Inflammatory macrophage treated with lipopolysaccharide for 4 hours (primary cell): ENCODE measurements around the gene HBP1.
A peak's percentile ranks its signal among the peaks of the same experiment; 100 is the strongest.
"Not testable (repeated sequence)": the region's sequence is repeated elsewhere in the genome, so short reads cannot be mapped to it uniquely, and the experiment has no call there.

Experiments
- DNase-seq: peaks from one replicate; pipeline ENCODE4 v3.0.0-alpha.2; 2020

Gene HBP1, protein sequence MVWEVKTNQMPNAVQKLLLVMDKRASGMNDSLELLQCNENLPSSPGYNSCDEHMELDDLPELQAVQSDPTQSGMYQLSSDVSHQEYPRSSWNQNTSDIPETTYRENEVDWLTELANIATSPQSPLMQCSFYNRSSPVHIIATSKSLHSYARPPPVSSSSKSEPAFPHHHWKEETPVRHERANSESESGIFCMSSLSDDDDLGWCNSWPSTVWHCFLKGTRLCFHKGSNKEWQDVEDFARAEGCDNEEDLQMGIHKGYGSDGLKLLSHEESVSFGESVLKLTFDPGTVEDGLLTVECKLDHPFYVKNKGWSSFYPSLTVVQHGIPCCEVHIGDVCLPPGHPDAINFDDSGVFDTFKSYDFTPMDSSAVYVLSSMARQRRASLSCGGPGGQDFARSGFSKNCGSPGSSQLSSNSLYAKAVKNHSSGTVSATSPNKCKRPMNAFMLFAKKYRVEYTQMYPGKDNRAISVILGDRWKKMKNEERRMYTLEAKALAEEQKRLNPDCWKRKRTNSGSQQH

DNA sequence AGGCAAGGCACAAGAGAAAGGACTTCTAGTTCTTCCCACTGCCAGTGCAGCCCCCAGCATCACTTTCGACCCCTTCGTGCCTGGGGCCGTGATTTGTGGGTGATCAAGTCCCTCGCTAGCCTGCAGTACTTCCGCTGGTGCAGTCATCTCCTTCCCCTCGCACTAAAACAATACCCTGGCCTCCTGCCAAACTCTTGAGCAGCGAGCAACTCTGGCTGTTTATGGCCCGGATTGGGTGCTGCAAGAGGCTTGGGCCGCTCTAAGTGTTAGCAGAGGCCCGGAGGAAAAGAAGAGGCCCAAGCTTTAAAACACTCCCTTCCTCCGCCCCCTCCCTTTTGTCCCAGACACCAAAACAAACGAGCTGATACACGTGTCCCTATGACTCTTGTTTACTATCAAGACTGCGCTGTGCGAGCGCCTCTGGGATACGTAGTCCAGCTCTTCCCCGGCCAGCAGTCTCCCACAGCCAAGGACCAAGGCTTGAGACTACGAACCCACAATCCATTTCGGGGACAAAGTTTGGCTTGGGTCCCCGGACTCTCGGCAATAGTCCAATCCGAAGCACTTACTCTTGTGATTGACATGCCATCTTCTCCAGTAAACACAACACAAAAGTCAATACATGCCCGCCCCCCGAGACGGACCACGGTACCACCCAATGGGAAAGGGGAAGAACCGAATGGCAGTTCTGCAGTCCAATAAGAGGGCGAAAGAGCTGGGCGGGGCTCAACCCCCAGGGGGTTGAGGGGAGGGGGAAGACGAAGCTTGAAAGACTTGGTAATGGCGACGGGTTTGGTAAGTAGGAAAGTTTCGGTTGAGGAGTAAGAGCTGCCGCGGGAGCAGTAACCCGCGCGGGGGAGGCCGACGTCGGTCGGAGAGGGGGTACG lies at the start of gene HBP1:
HBP1 (plus strand) TSS at position 771 of the 887 bp plus-strand sequence. CDS start 10,891 bp downstream, outside the sequence.
- peak; percentile 100 for DNase-seq

DNA sequence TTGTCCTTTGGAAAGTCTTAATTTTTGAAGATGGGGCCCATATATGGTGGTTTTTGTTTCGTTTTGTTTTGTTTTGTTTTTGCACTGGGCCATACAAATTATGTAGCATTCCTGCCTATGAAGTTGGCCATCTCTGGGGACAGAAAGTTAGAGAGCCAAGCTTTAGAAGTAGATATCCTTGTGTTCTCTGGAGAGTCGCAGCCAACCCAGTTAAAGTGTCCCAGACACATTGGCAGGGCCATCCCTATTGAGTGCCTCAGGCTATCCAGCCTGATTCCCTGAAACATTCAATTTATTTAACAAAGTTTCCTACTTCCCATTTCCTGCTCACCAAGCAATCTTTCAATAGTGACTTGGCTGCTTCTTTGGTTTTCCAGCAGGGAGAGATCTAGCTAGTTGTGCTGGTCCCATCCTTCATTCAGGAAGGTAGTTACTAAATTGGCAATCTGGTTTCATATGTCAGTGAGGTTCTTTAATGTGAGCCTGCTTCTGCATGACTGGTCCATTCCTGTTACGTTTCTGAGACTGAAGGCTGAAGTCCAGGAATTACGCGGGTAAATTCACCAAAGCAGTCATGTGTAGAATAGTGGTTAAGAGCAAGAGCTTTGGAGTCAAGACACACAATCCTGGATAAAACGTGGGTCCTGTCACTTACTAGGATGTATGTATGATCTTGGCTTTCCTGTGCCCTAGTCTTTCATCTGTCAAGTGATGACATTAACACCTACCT lies 49.3 kb upstream of the HBP1 start:
- no peak for DNase-seq

GRCh38 chr7:107122486-107122911 lies 46.3 kb upstream of the HBP1 start:
- DNase-seq: no peak

DNA sequence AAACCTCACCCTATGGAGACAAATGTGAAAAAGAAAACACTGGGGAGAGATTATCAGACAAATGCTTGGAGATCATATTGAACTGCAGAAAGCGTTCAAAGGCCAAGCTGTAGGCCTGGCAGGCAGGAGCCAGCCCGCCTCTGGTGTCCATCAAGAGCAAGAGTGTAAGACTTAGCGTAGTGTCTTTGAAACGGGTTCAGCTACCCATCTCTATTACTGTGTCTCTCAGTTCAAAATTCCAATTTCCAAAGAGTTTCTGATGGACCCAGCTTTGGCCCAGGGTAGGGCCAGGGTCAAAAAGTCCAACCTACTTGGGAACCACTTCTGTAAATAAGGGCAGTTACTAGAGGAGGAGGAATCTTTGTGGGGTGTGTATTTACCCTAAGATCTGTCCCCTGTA lies 45.4 kb upstream of the HBP1 start:
- no peak for DNase-seq

- no peak for DNase-seq
These were observed 43.3 kb upstream of the HBP1 start for GRCh38 chr7:107125475-107125874.

- no peak for DNase-seq
These were observed 40.6 kb upstream of the HBP1 start for GRCh38 chr7:107128217-107128616.

DNA sequence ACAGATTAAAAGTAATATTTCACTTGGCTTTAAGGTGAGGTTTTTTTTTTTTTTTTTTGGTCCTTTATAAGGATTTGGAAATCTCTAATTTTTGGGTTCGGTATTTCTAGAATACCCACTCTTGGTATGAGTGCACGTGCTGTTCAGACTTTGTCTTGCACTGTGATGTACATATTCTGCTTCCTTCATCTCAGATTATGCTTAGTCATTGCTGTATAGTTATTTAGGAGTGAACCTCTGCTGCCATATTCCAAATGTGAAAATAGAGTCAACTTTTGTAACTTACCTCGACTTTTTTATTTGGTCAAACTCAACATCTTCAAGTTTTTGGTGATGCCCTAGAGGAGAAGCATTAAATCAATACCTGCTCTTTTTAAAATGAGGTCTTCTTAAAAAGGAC lies 40.1 kb upstream of the HBP1 start:
- DNase-seq: no peak

- DNase-seq: no peak
These were observed 38.1 kb upstream of the HBP1 start for GRCh38 chr7:107130487-107131220.

GRCh38 chr7:107133396-107133795 lies 35.4 kb upstream of the HBP1 start:
- no peak for DNase-seq

GRCh38 chr7:107138696-107139420 lies 29.9 kb upstream of the HBP1 start:
- DNase-seq: no peak

- not testable (repeated sequence) for DNase-seq
These were observed 24.9 kb upstream of the HBP1 start for GRCh38 chr7:107143875-107144274.

DNA sequence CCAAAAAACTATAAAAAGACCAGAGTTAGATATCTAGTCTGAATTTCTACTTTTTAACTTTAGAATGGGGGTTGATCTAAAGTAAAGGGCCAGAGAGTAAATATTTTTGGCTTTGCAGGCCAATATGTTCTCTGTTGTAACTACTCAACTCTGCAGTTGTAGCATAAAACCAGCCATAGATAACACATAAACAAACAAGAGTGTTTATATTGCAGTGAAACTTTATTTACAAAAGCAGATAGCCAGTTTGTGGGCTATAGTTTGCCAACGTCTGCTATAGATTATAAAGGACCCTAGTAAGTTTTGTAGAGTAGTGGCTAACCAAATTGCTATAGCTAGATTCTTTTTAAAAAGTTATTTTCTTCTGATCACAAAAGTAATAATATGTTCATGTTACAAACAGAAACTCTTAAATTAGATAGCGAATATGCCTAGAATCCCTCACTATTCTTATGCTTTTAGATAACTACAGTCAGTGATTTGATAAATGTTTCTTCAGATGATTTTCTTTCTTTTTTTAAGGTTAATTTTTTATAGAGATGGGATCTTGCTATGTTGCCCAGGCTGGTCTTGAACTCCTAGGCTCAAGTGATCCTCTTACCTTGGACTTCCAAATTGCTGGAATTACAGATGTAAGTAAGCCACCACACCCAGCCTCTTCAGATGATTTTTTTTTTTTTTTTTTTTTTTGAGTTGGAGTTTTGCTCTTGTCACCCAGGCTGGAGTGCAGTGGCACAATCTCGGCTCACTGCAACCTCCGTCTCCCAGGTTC lies 23.6 kb upstream of the HBP1 start:
- no peak for DNase-seq

- DNase-seq: peak; percentile 49
These were observed 21.1 kb upstream of the HBP1 start for GRCh38 chr7:107147464-107148393.

GRCh38 chr7:107148721-107149120 lies 20.1 kb upstream of the HBP1 start:
- no peak for DNase-seq

DNA sequence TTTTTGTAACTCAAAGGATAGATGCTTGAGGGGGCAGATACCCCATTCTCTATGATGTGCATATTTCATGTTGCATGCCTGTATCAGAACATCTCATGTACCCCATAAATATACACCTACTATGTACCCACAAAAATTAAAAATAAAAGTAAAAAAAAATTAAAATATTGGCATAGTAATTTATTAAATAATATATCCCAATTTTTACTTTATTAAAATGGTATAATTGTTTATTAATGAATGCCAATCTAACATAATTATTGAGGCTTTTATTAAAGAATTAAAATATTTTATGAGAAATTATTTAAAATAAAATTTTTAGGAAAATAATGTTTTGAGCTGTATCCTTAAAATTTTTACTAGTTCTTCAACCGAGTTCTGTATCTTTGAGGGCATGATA lies 18.9 kb upstream of the HBP1 start:
- DNase-seq: no peak

DNA sequence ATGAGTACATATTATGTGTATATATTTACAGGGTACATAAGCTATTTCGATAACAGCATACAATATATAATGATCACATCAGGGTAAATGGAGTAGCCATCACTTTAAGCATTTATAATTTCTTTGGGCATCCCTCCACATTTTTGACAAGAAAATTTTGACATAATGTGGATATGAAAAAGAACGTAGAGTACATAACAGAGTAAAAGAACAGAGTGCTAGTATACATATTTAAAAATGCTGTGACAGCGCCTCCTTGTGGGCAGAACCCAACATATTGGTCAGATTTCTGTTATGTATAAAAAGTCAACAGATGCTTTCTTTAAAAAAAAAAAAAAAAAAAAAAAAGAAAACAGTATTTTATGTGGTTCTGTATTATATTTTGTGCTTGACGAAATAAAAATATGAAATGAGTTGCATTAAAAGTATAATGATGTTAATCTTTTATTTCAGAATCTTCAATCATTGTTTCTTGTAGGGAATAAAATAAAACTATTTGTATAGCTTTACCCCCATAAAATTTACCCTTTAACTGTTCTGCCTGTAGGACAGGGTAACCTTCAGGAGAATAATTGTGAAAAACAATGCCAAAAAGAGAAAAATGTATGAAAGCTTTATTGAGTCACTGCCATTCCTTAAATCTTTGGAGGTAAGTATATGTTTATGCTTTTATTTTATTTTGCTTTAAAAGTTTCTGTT lies 18.3 kb upstream of the HBP1 start:
- DNase-seq: peak; percentile 74

GRCh38 chr7:107151538-107151937 lies 17.3 kb upstream of the HBP1 start:
- no peak for DNase-seq

DNA sequence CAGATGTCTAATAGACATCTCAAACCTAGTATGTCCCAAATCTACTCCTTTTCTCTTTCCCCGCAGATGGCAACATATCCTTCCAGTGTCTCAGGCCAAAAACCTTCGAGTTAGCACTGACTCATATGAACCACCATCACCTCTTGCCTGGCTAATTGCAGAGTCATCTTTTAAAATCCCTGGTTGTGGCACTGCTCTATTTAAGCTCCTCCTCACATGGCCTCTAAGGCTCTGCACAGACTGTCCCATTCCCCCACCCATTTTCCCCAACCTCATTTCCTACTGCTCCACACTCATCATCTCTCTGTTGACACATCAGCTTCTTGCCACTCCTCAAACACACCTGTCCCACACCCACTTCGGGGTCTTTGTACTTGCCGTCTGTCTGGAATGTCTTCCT lies 16.8 kb upstream of the HBP1 start:
- DNase-seq: no peak

DNA sequence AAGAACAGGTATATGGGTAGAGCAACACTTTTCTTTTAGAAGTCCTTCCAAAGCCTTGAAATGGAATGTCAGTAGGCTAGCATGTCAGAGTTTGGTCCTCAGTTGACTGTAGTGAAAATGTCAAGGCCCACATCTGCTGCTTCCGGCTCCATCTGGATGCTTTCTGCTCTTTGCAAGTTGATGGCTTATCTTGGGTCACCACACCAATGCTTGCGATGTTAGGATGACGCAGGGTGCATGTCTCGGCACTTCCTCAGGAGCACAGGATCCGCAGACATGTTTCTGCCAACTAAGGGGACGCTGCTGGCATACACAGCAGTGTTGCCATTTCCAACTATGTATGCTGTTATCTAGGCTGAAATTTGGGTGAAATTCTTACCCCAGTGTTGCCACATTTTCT lies 14.0 kb upstream of the HBP1 start:
- DNase-seq: no peak
